Testis (tissue), 2 donors: Measurements from ENCODE around the gene PHF19.

Source experiments
- CTCF ChIP-seq, 3 experiments: fragments of 450-650 bp in 2 of 3; fragments of 200-600 bp in 1 of 3; sonication (generic) in 1 of 3; IDR thresholded peaks; one replicate each; pipeline ENCODE4 v1.5.1; 2016 to 2019; ENCODE audit warnings: antibody characterized with exemption in 3 of 3, mild to moderate bottlenecking in 2 of 3, moderate library complexity in 1 of 3
- POLR2A ChIP-seq: fragments of 450-650 bp; IDR thresholded peaks from one replicate; pipeline ENCODE4 v1.6.1; 2017; ENCODE audit warnings: antibody characterized with exemption, mild to moderate bottlenecking, moderate library complexity

- TF ChIP-seq CTCF (IDR thresholded peaks at IDR 0.05), result no peak
- TF ChIP-seq POLR2A, result no peak
These were observed 15.1 kb upstream of the PHF19 start for GRCh38 chr9:120891884-120892747.
